Right hindlimb (tissue), 1 donor: ENCODE measurements around the gene CNTNAP4.

Source experiments
- DNase-seq: peaks from one replicate; pipeline ENCODE4 v3.0.0-alpha.2; 2018

The CNTNAP4 gene

GRCh38 chr16:76500006-76500405 lies 222.8 kb downstream of the CNTNAP4 start:
- no peak for DNase-seq

GRCh38 chr16:76502063-76502462 lies 224.9 kb downstream of the CNTNAP4 start:
- DNase-seq, result no peak

GRCh38 chr16:76502555-76502954 lies 225.4 kb downstream of the CNTNAP4 start:
- DNase-seq, result no peak

GRCh38 chr16:76503091-76503490 lies 225.9 kb downstream of the CNTNAP4 start:
- no peak for DNase-seq

GRCh38 chr16:76511203-76511602 lies 234.0 kb downstream of the CNTNAP4 start:
- DNase-seq, result no peak

GRCh38 chr16:76518781-76519180 lies 241.6 kb downstream of the CNTNAP4 start:
- DNase-seq, result no peak

- DNase-seq, result no peak
These were observed 247.2 kb downstream of the CNTNAP4 start for GRCh38 chr16:76524356-76524755.

GRCh38 chr16:76524769-76525168 lies 247.6 kb downstream of the CNTNAP4 start:
- DNase-seq, result no peak

GRCh38 chr16:76527244-76527643 lies 250.0 kb downstream of the CNTNAP4 start:
- no peak for DNase-seq

GRCh38 chr16:76529120-76529519 lies 251.9 kb downstream of the CNTNAP4 start:
- DNase-seq, result no peak

- DNase-seq, result no peak
These were observed 254.0 kb downstream of the CNTNAP4 start for GRCh38 chr16:76531236-76531635.

GRCh38 chr16:76532188-76532973 lies 255.2 kb downstream of the CNTNAP4 start:
- no peak for DNase-seq

- no peak for DNase-seq
These were observed 262.4 kb downstream of the CNTNAP4 start for GRCh38 chr16:76539609-76540008.

- DNase-seq, result no peak
These were observed 263.9 kb downstream of the CNTNAP4 start for GRCh38 chr16:76541070-76541469.

- DNase-seq, result no peak
These were observed 288.3 kb downstream of the CNTNAP4 start for GRCh38 chr16:76565542-76565941.

GRCh38 chr16:76571755-76572154 lies 294.6 kb downstream of the CNTNAP4 start:
- no peak for DNase-seq

GRCh38 chr16:76573281-76573680 lies 296.1 kb downstream of the CNTNAP4 start:
- no peak for DNase-seq

GRCh38 chr16:76574651-76575050 lies 297.4 kb downstream of the CNTNAP4 start:
- DNase-seq, result no peak

GRCh38 chr16:76576526-76576925 lies 299.3 kb downstream of the CNTNAP4 start:
- no peak for DNase-seq

- no peak for DNase-seq
These were observed 299.8 kb downstream of the CNTNAP4 start for GRCh38 chr16:76577003-76577402.

- no peak for DNase-seq
These were observed 302.2 kb downstream of the CNTNAP4 start for GRCh38 chr16:76579277-76579922.

GRCh38 chr16:76583466-76583865 lies 306.3 kb downstream of the CNTNAP4 start:
- peak; percentile 68 for DNase-seq

GRCh38 chr16:76583945-76584344 lies 306.7 kb downstream of the CNTNAP4 start:
- no peak for DNase-seq

GRCh38 chr16:76598498-76598897 lies 321.3 kb downstream of the CNTNAP4 start:
- no peak for DNase-seq

- DNase-seq, result no peak
These were observed 330.1 kb downstream of the CNTNAP4 start for GRCh38 chr16:76607317-76607716.
